Measurements from ENCODE around the gene DRD5. TPM values are rescaled to one million over a fixed set of nuclear protein-coding genes. Genes with fewer than 3 reads are reported as not detected.

The DRD5 gene
- not detected in 5 replicates for total RNA-seq (2022; extraction: Qiagen RNA extraction)

GRCh38 chr4:9781343-9782135 is at the start of gene DRD5:
DRD5 (plus strand) TSS chr4:9781634; CDS start chr4:9782030, 396 bp downstream.

Other genes with a start within 250 kb of the DRD5 start
- 0.61 to 0.86 TPM (median 0.62 TPM) in 5 replicates for gene SLC2A9, start 239.9 kb downstream of the DRD5 start, total RNA-seq (2022; extraction: Qiagen RNA extraction)

Measured in A549 treated with Mapracorat at 1 μM for 4 hours (cell line).